Fibroblast of peridontal ligament (primary cell): Measurements from ENCODE around the gene MRPL28.
"Not testable (repeated sequence)": the region's sequence is repeated elsewhere in the genome, so short reads cannot be mapped to it uniquely, and the experiment has no call there.

ENCODE experiments used
- DNase-seq: peaks from one replicate; pipeline ENCODE4 v3.0.0-alpha.2; 2010; ENCODE audit errors: extremely low read depth

The MRPL28 gene

DNA sequence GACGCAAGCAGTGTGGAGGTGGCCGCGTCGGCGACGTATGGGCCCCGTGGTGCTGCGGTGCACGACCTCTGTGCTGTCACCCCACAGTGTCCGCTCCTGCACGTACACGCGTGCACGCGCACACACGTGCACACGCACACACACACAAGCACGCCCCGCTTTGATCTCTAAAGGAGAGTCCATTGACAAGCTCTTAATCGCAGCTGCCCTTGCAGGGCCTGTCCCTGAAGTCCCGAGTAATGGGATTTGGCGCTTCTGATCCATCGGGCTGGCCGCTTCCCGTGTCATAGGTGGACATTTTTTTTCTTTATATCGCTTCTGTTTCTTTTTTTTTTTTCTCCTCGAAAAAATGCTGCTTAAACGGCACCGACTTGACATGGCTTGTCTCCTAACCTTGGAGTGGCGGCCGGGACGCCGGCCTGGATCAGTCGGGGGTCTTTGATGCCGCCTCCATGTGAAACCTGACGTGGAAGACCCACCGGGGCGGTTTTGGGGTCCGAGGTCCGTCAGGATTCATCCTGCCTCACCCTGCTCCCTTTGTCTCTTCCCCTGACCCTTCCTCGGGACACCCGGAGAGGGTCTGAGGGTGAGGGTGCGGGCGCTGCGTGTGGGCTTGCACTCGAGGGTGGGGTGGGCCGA, 9.5 kb downstream of the MRPL28 start:
- no peak for DNase-seq

GRCh38 chr16:359871-360697, 10.3 kb downstream of the MRPL28 start:
- no peak for DNase-seq

DNA sequence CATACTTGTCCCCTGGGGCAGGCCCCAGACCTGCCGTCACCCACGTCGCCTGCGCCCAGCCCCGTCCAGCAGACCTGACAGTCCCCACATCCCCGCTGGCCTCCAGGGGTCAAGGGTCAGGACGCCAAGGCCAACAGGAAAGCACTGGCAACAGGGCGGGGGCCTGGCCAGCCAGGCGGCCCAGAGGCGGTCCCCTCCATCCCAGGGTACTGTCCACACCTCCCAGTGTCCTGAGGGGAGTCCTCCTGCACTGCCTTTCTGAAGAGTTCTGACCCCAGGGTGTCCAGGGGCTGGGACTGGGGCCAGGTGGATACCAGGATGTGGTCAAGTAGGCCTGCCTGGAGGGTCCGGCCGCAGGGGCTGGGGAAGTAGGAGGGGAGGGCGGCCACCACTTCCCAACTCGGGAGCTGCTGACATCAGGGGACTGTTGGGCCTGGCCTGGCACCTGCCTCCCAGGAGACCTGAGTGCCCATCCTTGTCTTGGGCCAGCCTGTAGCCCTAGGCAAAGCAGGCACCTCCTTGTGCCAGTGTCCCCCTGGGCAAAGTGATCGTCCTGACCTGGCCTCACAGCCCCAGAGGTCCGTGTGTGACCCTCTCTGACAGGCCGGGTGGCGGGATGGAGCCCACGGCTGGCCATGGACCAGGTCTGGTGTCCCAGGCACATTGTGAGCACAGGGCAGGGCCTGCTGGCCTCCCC, 11.1 kb downstream of the MRPL28 start:
- DNase-seq: no peak

DNA sequence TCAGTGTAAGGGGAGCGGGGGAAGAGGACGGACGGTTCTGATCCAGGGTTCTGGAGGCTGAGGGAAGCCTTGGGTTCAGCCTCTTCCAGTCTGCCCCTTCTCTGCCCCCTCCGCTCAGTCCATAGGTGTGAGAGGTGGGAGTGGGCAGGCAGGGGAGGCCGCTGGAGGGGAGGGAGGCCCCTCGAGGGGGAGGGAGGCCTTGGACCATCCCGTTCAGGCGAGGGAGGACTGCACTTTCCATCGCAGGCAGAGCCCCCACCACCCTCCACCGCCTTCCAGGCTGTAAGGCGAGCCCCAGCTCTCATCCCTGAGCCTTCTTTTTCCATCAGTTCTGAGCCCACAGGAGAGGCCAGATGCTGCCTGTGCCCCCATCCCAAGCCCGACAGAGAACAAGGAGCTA, 13.6 kb downstream of the MRPL28 start:
- no peak for DNase-seq

- no peak for DNase-seq
Measured at GRCh38 chr16:354971-355461, 15.3 kb downstream of the MRPL28 start.

- no peak for DNase-seq
Measured at GRCh38 chr16:354291-354881, 16.0 kb downstream of the MRPL28 start.

- no peak for DNase-seq
Measured at GRCh38 chr16:353404-354290, 16.7 kb downstream of the MRPL28 start.

DNA sequence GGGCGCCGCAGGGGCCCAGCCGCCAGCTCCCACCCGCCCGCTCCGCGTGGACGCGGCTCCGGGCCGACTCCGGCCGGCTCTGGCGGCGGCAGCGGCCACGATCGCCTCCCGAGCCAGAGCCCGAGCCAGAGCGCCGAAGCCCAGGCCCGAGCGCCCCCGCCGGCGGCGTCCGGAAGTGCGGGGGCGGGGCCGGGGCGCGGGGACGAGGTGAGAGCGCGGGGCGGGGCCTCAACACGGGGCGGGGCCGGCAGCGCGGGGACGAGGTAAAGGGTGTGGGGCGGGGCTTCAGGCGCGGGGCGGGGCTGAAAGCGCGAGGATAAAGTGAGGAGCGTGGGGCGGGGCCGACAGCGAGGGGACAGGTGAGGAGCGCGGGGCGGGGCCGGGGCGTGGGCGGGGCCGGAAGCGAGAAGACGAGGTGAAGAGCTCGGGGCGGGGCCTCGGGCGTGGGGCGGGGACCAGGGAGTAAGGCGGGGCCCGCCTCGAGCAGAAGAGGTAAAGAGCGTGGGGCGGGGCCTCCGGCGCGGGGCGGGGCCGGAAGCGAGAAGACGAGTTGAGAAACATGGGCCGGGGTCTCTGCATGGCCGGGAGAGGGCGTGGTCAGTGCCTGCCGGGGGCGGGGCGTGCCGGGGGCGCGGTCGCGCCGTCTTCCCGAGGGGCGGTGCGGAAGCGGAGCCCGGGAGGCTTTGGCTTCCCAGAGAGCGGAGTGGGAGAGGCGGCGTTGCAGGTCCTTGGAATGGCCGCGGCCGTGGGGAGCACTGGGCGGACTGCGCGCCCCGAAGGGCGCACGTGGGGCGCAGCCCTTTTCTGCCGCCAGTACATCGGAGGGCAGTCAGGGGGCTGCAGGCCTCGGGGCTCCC, 17.6 kb downstream of the MRPL28 start, which contains the start of gene AXIN1:
TSS of gene AXIN1 (minus strand) at position 177 of the 857 bp plus-strand sequence. CDS start 5,698 bp downstream, outside the sequence.
- DNase-seq: peak; percentile 76

DNA sequence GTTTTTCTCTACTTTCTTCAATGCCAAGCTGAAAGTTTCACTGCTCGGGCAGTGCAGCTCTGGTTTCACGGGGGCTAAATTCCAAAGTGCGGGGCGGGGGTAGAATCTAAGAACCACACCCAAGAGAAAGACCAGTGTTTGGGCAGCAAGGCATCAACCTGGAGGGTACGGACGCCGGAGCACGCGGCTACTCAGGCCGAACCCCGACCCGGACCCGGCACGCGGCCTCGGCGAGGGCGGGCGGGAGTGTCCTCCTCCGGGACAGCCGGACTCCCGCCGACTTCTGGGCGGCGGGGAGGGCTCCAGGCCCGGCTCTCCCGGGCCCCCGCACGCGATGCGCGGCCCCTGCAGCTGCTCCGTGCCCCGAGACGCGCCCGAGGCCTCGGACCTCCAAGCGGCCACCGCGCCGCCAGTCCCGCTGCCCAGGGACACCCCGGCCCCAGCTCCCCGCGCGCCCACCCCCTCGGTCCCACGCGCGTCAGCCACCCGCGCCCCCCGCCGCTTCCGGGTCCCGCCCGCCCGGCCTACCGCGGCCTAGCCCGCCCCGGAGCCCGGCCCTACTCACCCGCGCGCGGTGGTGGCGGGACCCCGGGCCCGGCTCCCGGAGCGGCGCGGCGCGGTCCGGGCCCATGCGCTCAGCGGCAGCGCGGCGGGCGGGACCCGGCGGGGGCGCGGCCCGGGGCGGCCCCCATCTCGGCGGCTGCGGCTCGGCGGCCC, 18.4 kb downstream of the MRPL28 start:
- DNase-seq: no peak

- DNase-seq: no peak
Measured at GRCh38 chr16:350203-350602, 20.1 kb downstream of the MRPL28 start.

- DNase-seq: no peak
Measured at GRCh38 chr16:349211-349610, 21.1 kb downstream of the MRPL28 start.

DNA sequence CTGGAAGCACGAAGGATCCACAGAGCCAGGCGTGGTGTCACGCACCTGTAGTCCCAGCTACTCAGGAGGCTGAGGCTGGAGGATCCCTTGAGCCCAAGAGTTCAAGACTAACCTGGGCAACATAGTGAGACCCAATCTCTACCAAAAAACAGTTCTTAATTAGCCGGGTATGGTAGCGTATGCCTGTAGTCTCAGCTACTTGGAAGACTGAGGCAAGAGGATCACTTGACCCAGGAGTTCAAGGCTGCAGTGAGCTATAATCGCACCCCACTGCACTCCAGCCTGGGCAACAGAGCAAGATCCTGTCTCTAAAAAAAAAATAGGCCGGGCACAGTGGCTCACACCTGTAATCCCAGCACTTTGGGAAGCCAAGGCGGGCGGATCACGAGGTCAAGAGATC, 21.8 kb downstream of the MRPL28 start:
- DNase-seq: not testable (repeated sequence)

- DNase-seq: no peak
Measured at GRCh38 chr16:347203-347602, 23.1 kb downstream of the MRPL28 start.

DNA sequence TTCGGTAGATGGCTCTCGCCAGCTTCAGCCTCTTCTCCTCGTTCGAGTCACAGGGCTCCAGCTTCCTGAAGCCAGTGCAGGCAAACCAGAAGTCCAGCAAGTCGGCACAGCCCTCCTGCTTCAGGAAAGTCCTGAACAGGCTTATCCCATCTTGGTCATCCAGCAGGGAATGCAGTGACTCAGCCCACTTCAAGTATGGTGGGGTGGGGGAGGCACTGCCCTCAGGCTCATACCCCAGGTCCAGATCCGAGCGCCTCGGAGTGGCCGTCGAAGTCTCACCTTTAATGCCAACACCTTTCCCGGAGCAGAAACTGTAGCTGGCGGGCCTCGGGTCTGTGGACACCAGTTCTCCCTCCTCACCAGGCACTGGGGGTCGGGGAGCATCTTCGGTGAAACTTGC, 23.8 kb downstream of the MRPL28 start:
- DNase-seq: no peak

DNA sequence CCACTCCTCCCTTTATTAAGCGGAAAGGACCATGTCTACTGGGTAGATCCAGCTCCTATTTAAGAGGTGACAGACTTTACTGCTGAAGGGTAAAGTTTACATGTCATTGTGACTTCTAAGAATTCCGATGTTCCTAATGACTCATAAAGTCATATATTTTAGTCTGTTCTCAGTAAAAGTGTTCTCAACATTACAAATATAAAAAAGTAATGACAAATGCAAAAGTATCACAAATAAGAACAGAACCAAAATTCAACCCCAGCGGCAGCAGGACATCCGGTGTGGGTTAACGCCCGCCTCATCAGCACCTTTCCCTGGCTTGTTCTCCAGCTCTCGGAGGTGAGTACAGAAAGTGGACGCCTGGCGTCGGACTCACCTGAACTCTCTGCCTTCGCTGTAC, 24.6 kb downstream of the MRPL28 start:
- no peak for DNase-seq

DNA sequence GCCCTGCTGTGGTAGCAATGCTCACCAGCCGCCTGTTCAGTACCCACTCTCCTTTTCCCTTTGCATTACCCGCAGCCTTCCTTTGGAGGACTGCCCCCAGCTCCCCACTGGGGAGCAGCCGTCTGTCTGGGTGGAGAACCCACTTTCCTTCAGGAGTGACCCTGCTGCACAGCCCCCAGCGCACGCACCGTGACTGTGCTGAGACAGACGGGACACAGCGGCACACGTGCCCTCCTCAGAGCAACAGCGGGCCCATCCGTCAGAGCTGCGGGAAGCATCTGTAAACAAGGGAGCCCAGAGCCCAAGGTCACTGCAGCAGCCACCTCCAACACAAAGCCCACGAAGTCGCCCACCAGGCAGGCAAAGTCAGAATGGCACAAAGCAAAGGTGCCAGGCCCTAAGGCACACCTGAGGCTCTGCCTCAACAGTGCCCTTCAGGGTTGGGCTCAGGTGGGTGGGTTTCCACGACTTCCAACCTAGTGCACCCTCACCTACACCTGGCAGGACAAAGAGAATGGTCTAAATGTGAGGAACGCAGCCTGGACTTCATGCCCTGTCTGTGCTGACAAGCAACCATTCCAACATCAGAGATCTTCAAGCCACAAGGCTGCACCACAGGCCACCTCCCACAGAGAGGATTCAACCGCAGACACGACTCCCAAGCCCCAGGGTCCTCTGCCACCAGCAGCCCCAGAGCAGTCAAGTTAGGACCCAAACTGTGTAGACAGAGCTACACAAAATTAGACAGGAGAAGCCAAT, 27.7 kb downstream of the MRPL28 start:
- DNase-seq: no peak

DNA sequence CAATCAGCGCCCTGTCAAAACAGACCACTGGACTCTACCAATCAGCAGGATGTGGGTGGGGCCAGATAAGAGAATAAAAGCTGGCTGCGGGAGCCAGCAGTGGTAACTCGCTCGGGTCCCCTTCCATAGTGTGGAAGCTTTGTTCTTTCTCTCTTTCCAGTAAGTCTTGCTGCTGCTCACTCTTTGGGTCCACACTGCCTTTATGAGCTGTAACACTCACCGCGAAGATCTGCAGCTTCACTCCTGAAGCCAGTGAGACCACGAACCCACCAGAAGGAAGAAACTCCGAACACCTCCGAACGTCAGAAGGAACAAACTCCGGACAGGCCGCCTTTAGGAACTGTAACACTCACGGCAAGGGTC, 28.4 kb downstream of the MRPL28 start:
- not testable (repeated sequence) for DNase-seq

- not testable (repeated sequence) for DNase-seq
Measured at GRCh38 chr16:341095-341973, 29.0 kb downstream of the MRPL28 start.
